Osteocyte (in vitro differentiated cells): ENCODE results near the gene CACNA2D1. TPM values are rescaled to one million over a fixed set of nuclear protein-coding genes. Genes with fewer than 3 reads are reported as not detected.

Experiments used
- DNase-seq: peaks from one replicate; pipeline ENCODE4 v3.0.0; 2021; ENCODE audit warnings: mixed read lengths; ENCODE audit not compliant: unreplicated experiment; ENCODE audit errors: extremely low spot score
- H3K27ac Mint-ChIP-seq: one replicate; pipeline ENCODE4 v1.8.0; 2021; ENCODE audit warnings: mild to moderate bottlenecking, mixed read lengths; ENCODE audit not compliant: unreplicated experiment
- H3K27me3 Mint-ChIP-seq: one replicate; pipeline ENCODE4 v1.8.0; 2021; ENCODE audit warnings: mixed read lengths; ENCODE audit not compliant: unreplicated experiment
- H3K36me3 Mint-ChIP-seq: one replicate; pipeline ENCODE4 v1.8.0; 2021; ENCODE audit warnings: mixed read lengths; ENCODE audit not compliant: unreplicated experiment
- H3K4me1 Mint-ChIP-seq: one replicate; pipeline ENCODE4 v1.8.0; 2021; ENCODE audit warnings: mixed read lengths; ENCODE audit not compliant: unreplicated experiment
- H3K4me3 Mint-ChIP-seq: one replicate; pipeline ENCODE4 v1.8.0; 2021; ENCODE audit warnings: mild to moderate bottlenecking, moderate library complexity, mixed read lengths; ENCODE audit not compliant: unreplicated experiment
- H3K9me3 Mint-ChIP-seq: one replicate; pipeline ENCODE4 v1.8.0; 2021; ENCODE audit warnings: mixed read lengths; ENCODE audit not compliant: unreplicated experiment
- total RNA-seq: library from RNA; stranded (reverse); gene quantifications from 2 replicates; pipeline ENCODE4 v1.2.1, GENCODE V29; 2021
- TF ChIP-seq, protein P1 (sequence below): fragments of 200-600 bp; sonication (generic); IDR thresholded peaks from 2 replicates; pipeline ENCODE4 v1.5.0; 2021; ENCODE audit warnings: antibody characterized with exemption, mild to moderate bottlenecking, moderate library complexity

Gene CACNA2D1
- total RNA-seq, 1 donor from 2014 or later: 24.3 TPM

DNA sequence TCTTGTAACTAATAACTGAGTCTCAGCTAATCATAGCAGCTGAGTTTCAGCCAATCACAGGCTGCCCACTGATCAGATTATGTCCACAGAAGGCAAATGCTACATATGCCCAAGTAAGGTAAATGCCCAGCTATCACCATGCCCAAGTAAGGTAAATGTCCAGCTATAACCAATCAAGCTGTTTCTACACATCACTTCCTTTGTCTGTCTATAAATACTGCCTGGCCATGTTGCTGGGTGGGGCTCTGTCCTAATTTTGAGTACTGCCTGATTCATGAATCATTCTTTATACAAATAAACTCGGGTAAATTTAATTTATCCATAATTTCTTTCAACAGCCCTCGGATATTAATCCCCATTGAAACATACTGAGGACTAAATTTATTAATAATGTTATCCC lies 312.4 kb downstream of the CACNA2D1 start:
- no peaks in the 10 kb centered on the region for H3K27me3 Mint-ChIP-seq
- H3K9me3 Mint-ChIP-seq: peaks cover 5% of the 10 kb centered on the region
- H3K4me1 Mint-ChIP-seq: peaks cover 8% of the 10 kb centered on the region

DNA sequence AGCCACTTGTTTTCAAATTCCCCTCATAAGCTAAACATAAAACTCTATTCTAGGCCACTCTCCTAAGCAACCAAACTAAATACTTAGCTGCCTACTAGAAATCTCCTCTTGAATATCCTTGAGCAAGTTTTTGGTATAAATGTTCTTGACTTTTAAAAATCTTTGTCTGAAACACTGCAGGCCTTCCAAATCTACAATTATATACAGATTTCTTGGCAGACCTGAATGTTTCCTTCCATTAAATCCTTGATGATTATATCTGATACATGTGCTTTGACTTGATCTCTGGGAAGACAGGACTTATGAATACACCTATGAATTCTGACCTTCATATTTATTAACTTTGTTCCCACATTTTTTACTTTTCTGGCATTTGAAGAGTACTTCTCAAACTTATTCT lies 314.5 kb downstream of the CACNA2D1 start:
- H3K27ac Mint-ChIP-seq: no peak overlapping the region

More for the DNA sequence above, 312.4 kb downstream of the CACNA2D1 start:
- Mint-ChIP-seq H3K36me3 (peaks cover 2% of the 10 kb centered on the region), H3K27ac (no peak overlapping the region), H3K4me3 (no peak overlapping the region)
- DNase-seq: no peak
- TF ChIP-seq, protein P1, sequence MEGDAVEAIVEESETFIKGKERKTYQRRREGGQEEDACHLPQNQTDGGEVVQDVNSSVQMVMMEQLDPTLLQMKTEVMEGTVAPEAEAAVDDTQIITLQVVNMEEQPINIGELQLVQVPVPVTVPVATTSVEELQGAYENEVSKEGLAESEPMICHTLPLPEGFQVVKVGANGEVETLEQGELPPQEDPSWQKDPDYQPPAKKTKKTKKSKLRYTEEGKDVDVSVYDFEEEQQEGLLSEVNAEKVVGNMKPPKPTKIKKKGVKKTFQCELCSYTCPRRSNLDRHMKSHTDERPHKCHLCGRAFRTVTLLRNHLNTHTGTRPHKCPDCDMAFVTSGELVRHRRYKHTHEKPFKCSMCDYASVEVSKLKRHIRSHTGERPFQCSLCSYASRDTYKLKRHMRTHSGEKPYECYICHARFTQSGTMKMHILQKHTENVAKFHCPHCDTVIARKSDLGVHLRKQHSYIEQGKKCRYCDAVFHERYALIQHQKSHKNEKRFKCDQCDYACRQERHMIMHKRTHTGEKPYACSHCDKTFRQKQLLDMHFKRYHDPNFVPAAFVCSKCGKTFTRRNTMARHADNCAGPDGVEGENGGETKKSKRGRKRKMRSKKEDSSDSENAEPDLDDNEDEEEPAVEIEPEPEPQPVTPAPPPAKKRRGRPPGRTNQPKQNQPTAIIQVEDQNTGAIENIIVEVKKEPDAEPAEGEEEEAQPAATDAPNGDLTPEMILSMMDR: no peak

DNA sequence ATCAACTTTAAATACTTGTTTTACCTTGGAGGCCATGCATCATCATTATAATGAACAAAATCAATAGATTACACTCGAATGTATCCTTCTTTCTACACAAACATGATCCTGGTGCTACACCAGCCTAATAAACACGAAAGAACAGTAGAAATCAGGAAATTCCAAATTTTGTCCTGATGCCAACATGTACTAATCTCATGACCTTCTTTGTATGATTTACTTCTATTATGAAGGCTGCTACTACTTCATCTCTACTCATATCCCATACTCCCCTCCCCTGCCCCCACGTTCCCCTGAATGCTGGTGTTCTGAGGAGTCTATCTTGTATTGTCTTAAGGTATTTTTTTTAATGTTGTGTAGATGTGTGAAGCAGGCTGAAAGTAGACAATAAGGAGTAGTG lies 315.0 kb downstream of the CACNA2D1 start:
- Mint-ChIP-seq H3K9me3 (peaks cover 5% of the 10 kb centered on the region), H3K4me1 (peaks cover 10% of the 10 kb centered on the region), H3K27me3 (no peaks in the 10 kb centered on the region), H3K36me3 (peaks cover 3% of the 10 kb centered on the region), H3K27ac (no peak overlapping the region), H3K4me3 (no peak overlapping the region)
- DNase-seq: no peak
- TF ChIP-seq, protein P1: no peak

More for the DNA sequence above, 314.5 kb downstream of the CACNA2D1 start:
- DNase-seq: no peak
- Mint-ChIP-seq H3K4me1 (peaks cover 10% of the 10 kb centered on the region), H3K27me3 (no peaks in the 10 kb centered on the region), H3K36me3 (peaks cover 2% of the 10 kb centered on the region), H3K9me3 (peaks cover 5% of the 10 kb centered on the region), H3K4me3 (no peak overlapping the region)
- TF ChIP-seq, protein P1: no peak

DNA sequence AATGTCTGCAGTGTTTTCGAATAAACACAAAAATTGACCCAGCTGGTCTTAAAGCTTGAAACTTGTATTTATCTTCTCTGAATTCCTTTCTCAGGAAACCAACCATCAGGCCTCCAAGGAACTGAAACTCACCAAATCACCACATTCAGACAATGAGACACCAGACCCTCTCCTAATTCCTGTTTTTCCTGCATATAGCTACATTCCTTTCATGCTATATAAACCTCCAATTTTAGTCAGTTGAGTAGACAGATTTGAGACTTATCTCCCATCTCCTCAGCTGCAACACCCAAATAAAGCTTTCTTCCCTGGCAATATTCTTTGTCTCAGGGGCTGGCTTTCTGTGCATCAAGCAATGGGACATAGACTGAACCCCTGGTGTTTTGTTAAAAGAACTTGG lies 317.0 kb downstream of the CACNA2D1 start:
- H3K9me3 Mint-ChIP-seq: peaks cover 5% of the 10 kb centered on the region
- H3K4me3 Mint-ChIP-seq: no peak overlapping the region
- H3K27me3 Mint-ChIP-seq: no peaks in the 10 kb centered on the region
- peaks cover 3% of the 10 kb centered on the region for H3K36me3 Mint-ChIP-seq
- TF ChIP-seq, protein P1: no peak
- no peak for DNase-seq
- peak overlapping the region; percentile 38 for H3K27ac Mint-ChIP-seq
- H3K4me1 Mint-ChIP-seq: peaks cover 10% of the 10 kb centered on the region

DNA sequence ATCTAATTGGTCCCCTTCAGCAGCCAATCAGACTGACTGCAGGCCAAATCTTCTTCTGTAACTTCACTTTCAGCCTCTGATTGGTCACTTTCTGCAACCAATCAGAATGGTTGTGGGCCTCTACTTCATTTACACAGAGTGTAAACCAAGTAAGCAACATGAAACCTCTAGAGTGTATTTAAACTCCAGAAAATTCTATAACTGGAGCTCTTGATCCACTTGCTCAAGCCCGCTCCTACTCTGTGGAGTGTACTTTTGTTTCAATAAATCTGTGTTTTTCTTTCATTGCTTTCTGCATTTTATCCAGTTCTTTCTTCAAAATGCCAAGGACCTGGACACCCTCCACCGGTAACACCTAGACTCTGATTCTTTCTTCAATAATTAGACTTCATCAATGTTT lies 319.1 kb downstream of the CACNA2D1 start:
- TF ChIP-seq, protein P1: no peak
- no peak for DNase-seq
- peaks cover 5% of the 10 kb centered on the region for H3K9me3 Mint-ChIP-seq
- peaks cover 3% of the 10 kb centered on the region for H3K36me3 Mint-ChIP-seq
- H3K27ac Mint-ChIP-seq: no peak overlapping the region
- H3K4me1 Mint-ChIP-seq: peaks cover 10% of the 10 kb centered on the region
- no peak overlapping the region for H3K4me3 Mint-ChIP-seq
- no peaks in the 10 kb centered on the region for H3K27me3 Mint-ChIP-seq
